GM06990 (cell line): Measurements from ENCODE around the gene RALGPS2.

ENCODE experiments used
- DNase-seq: peaks from one replicate; pipeline ENCODE4 v3.0.0-alpha.2; 2011; ENCODE audit not compliant: insufficient read length; ENCODE audit errors: extremely low read depth
- H3K27me3 ChIP-seq: replicated peaks from 2 replicates; pipeline ENCODE4 v1.6.0; 2011; ENCODE audit warnings: low read length; ENCODE audit not compliant: control insufficient read depth, insufficient read depth
- H3K36me3 ChIP-seq: 2 replicates; pipeline ENCODE4 v1.5.1; 2011; ENCODE audit warnings: low read length; ENCODE audit not compliant: control insufficient read depth, insufficient read depth
- H3K4me3 ChIP-seq: replicated peaks from 2 replicates; pipeline ENCODE4 v1.5.1; 2011; ENCODE audit warnings: low read depth, mild to moderate bottlenecking, control low read depth, low read length
- CTCF ChIP-seq: IDR thresholded peaks from 2 replicates; pipeline ENCODE4 v1.5.1; 2011; ENCODE audit warnings: low read length, control low read depth, mild to moderate bottlenecking, inconsistent platforms; ENCODE audit not compliant: insufficient read depth, poor library complexity, severe bottlenecking

Gene RALGPS2

GRCh38 chr1:178869119-178869697, 144.2 kb downstream of the RALGPS2 start:
- Histone ChIP-seq H3K4me3 (no peak overlapping the region), H3K36me3 (no peaks in the 10 kb centered on the region), H3K27me3 (no peaks in the 10 kb centered on the region)
- no peak for TF ChIP-seq CTCF
- no peak for DNase-seq

- no peak for DNase-seq
- H3K36me3 ChIP-seq: no peaks in the 10 kb centered on the region
- H3K4me3 ChIP-seq: no peak overlapping the region
- TF ChIP-seq CTCF: no peak
- no peaks in the 10 kb centered on the region for H3K27me3 ChIP-seq
Measured at GRCh38 chr1:178870221-178870620, 145.2 kb downstream of the RALGPS2 start.

- DNase-seq: no peak
- Histone ChIP-seq H3K36me3 (no peaks in the 10 kb centered on the region), H3K27me3 (no peaks in the 10 kb centered on the region), H3K4me3 (no peak within 1 kb of the TSS)
- TF ChIP-seq CTCF: no peak
Measured at GRCh38 chr1:178870944-178871343, 145.9 kb downstream of the RALGPS2 start, which contains the start of gene ANGPTL1. TSS of gene ANGPTL1 (minus strand) at chr1:178871077. CDS start at chr1:178865776, 5,301 bp downstream.

GRCh38 chr1:178871551-178872320, 146.7 kb downstream of the RALGPS2 start:
- TF ChIP-seq CTCF: no peak
- Histone ChIP-seq H3K36me3 (no peaks in the 10 kb centered on the region), H3K4me3 (no peak overlapping the region), H3K27me3 (no peaks in the 10 kb centered on the region)
- DNase-seq: no peak

- no peaks in the 10 kb centered on the region for H3K36me3 ChIP-seq
- no peak for DNase-seq
- no peak for TF ChIP-seq CTCF
- H3K27me3 ChIP-seq: no peaks in the 10 kb centered on the region
- no peak overlapping the region for H3K4me3 ChIP-seq
Measured at GRCh38 chr1:178874966-178875365, 149.9 kb downstream of the RALGPS2 start.

GRCh38 chr1:178875936-178876335, 150.9 kb downstream of the RALGPS2 start:
- DNase-seq: no peak
- H3K27me3 ChIP-seq: no peaks in the 10 kb centered on the region
- no peaks in the 10 kb centered on the region for H3K36me3 ChIP-seq
- H3K4me3 ChIP-seq: no peak overlapping the region
- no peak for TF ChIP-seq CTCF
